Measurements from ENCODE around the gene PRSS57. TPM values are rescaled to one million over a fixed set of nuclear protein-coding genes. Genes with fewer than 3 reads are reported as not detected.

Gene PRSS57
- total RNA-seq, 1 experiment from 2014 or later, result not detected

- ChIA-PET POLR2A (no interaction called here), CTCF (no interaction called here)
- Mint-ChIP-seq H3K9me3 (ENCODE audit: unreplicated experiment) (peaks cover 4% of the 10 kb centered on the region), H3K27ac (ENCODE audit: low read depth, unreplicated experiment) (no peak overlapping the region), H3K27me3 (ENCODE audit: insufficient read depth, unreplicated experiment) (no peaks in the 10 kb centered on the region), H3K36me3 (ENCODE audit: insufficient read depth, unreplicated experiment) (no peaks in the 10 kb centered on the region), H3K4me3 (ENCODE audit: unreplicated experiment) (no peak overlapping the region), H3K4me1 (ENCODE audit: insufficient read depth, unreplicated experiment) (no peaks in the 10 kb centered on the region)
- no TSS peak for BruUV-seq (replicated peaks)
- TF ChIP-seq CTCF (IDR thresholded peaks at IDR 0.05; ENCODE audit: unreplicated experiment), result no peak
- intact Hi-C loops (cut with micrococcal nuclease), result no loop called here
- no peak for DNase-seq (ENCODE audit: unreplicated experiment)
These were observed 25.3 kb upstream of the PRSS57 start for GRCh38 chr19:720345-721160.

- ChIA-PET POLR2A (no interaction called here), CTCF (no interaction called here)
- DNase-seq (ENCODE audit: unreplicated experiment), result no peak
- no TSS peak for BruUV-seq (replicated peaks)
- H3K36me3 Mint-ChIP-seq (ENCODE audit: insufficient read depth, unreplicated experiment), result no peaks in the 10 kb centered on the region
- no peak for TF ChIP-seq CTCF (IDR thresholded peaks at IDR 0.05; ENCODE audit: unreplicated experiment)
- peaks cover 9% of the 10 kb centered on the region for H3K9me3 Mint-ChIP-seq (ENCODE audit: unreplicated experiment)
- intact Hi-C loops (cut with micrococcal nuclease), result no loop called here
- H3K27ac Mint-ChIP-seq (ENCODE audit: low read depth, unreplicated experiment), result no peak overlapping the region
- H3K4me1 Mint-ChIP-seq (ENCODE audit: insufficient read depth, unreplicated experiment), result no peaks in the 10 kb centered on the region
- no peaks in the 10 kb centered on the region for H3K27me3 Mint-ChIP-seq (ENCODE audit: insufficient read depth, unreplicated experiment)
- no peak overlapping the region for H3K4me3 Mint-ChIP-seq (ENCODE audit: unreplicated experiment)
These were observed 24.5 kb upstream of the PRSS57 start for GRCh38 chr19:719636-720344.

GRCh38 chr19:718991-719512 is 23.8 kb upstream of the PRSS57 start:
- no peaks in the 10 kb centered on the region for H3K27me3 Mint-ChIP-seq (ENCODE audit: insufficient read depth, unreplicated experiment)
- ChIA-PET CTCF (no interaction called here), POLR2A (no interaction called here)
- TF ChIP-seq CTCF (IDR thresholded peaks at IDR 0.05; ENCODE audit: unreplicated experiment), result no peak
- H3K4me3 Mint-ChIP-seq (ENCODE audit: unreplicated experiment), result no peak overlapping the region
- H3K4me1 Mint-ChIP-seq (ENCODE audit: insufficient read depth, unreplicated experiment), result no peaks in the 10 kb centered on the region
- BruUV-seq (replicated peaks), result no TSS peak
- intact Hi-C loops (cut with micrococcal nuclease), result no loop called here
- no peak for DNase-seq (ENCODE audit: unreplicated experiment)
- H3K36me3 Mint-ChIP-seq (ENCODE audit: insufficient read depth, unreplicated experiment), result no peaks in the 10 kb centered on the region
- no peak overlapping the region for H3K27ac Mint-ChIP-seq (ENCODE audit: low read depth, unreplicated experiment)
- H3K9me3 Mint-ChIP-seq (ENCODE audit: unreplicated experiment), result peaks cover 9% of the 10 kb centered on the region

- no peak for DNase-seq (ENCODE audit: unreplicated experiment)
- ChIA-PET POLR2A (interaction anchor here (0.7 kb wide), 1 partner anchor 20 kb away, joined by 3 read pairs; no protein-coding TSS in a partner anchor), CTCF (interaction anchor here (0.6 kb wide), 2 partner anchors 21 to 32 kb away, joined by 3 to 4 read pairs; no protein-coding TSS in a partner anchor)
- TF ChIP-seq CTCF (IDR thresholded peaks at IDR 0.05; ENCODE audit: unreplicated experiment), result no peak
- Mint-ChIP-seq H3K4me1 (ENCODE audit: insufficient read depth, unreplicated experiment) (no peaks in the 10 kb centered on the region), H3K36me3 (ENCODE audit: insufficient read depth, unreplicated experiment) (no peaks in the 10 kb centered on the region), H3K27ac (ENCODE audit: low read depth, unreplicated experiment) (no peak overlapping the region), H3K27me3 (ENCODE audit: insufficient read depth, unreplicated experiment) (no peaks in the 10 kb centered on the region), H3K9me3 (ENCODE audit: unreplicated experiment) (peaks cover 9% of the 10 kb centered on the region), H3K4me3 (ENCODE audit: unreplicated experiment) (no peak overlapping the region)
- BruUV-seq (replicated peaks), result no TSS peak
- intact Hi-C loops (cut with micrococcal nuclease), result no loop called here
These were observed 23.1 kb upstream of the PRSS57 start for GRCh38 chr19:718251-718951.

All from MCF 10A (cell line).